GM12891 (cell line): ENCODE data around the gene CABCOCO1.

Experiments
- DNase-seq: peaks from one replicate; pipeline ENCODE4 v3.0.0; 2011; ENCODE audit warnings: low spot score; ENCODE audit not compliant: insufficient read length
- FAIRE-seq: peaks from 2 replicates; lab custom pipeline; 2011; peaks lifted over from hg19 to GRCh38; lab: Jason Lieb, UNC
- PAX5 ChIP-seq: IDR thresholded peaks from 2 replicates; pipeline ENCODE4 v1.6.1; 2011; ENCODE audit warnings: low read length, moderate library complexity, mild to moderate bottlenecking; ENCODE audit not compliant: insufficient read depth, severe bottlenecking
- POLR2A ChIP-seq: IDR thresholded peaks from 2 replicates; pipeline ENCODE4 v1.6.1; 2011; ENCODE audit warnings: low read depth, low read length, control low read depth
- POLR2AphosphoS5 ChIP-seq: IDR thresholded peaks from 2 replicates; pipeline ENCODE4 v1.6.1; 2011; ENCODE audit warnings: low read depth, low read length, control low read depth
- POU2F2 ChIP-seq: IDR thresholded peaks from 2 replicates; pipeline ENCODE4 v1.6.1; 2011; ENCODE audit warnings: low read depth, mild to moderate bottlenecking, control low read depth, low read length, moderate library complexity
- SPI1 ChIP-seq: IDR thresholded peaks from 2 replicates; pipeline ENCODE4 v1.6.1; 2011; ENCODE audit warnings: low read depth, low read length, control low read depth
- TAF1 ChIP-seq: IDR thresholded peaks from 2 replicates; pipeline ENCODE4 v1.6.1; 2011; ENCODE audit warnings: low read depth, low read length, control low read depth

Gene CABCOCO1

GRCh38 chr10:61801484-61801883 is 138.8 kb downstream of the CABCOCO1 start:
- no peak for DNase-seq
- TF ChIP-seq POLR2AphosphoS5 (no peak), POLR2A (no peak), POU2F2 (no peak), TAF1 (no peak), PAX5 (no peak), SPI1 (no peak)
- no peak for FAIRE-seq

GRCh38 chr10:61803269-61803668 is 140.5 kb downstream of the CABCOCO1 start:
- no peak for TF ChIP-seq POLR2AphosphoS5
- TF ChIP-seq POLR2A: no peak
- TF ChIP-seq PAX5: no peak
- TF ChIP-seq POU2F2: no peak
- no peak for DNase-seq
- no peak for FAIRE-seq

GRCh38 chr10:61804414-61804813 is 141.7 kb downstream of the CABCOCO1 start:
- DNase-seq: no peak
- no peak for TF ChIP-seq SPI1
- TF ChIP-seq POLR2AphosphoS5: no peak
- TF ChIP-seq PAX5: no peak
- TF ChIP-seq POLR2A: no peak
- TF ChIP-seq TAF1: no peak
- TF ChIP-seq POU2F2: no peak
- FAIRE-seq: no peak

DNA sequence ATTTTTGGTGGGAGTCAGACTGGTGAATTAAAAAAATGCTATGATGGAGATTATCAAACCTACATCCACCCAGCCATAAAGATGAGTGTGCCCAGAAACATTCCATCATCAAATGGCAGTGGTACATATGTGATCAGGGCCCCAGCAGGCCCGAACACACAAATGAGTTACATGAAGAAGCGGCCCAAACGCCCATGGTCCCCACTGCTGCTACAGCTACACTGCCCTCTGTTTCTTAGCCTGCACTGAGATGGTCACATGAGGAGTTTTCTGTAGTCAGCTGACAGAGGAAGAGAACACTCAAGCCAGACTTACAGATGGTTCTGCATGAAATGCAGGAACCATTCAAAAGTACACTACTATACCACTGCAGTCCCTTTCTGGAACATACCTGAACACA is 142.4 kb downstream of the CABCOCO1 start:
- no peak for DNase-seq
- FAIRE-seq: no peak
- TF ChIP-seq POU2F2 (no peak), POLR2A (no peak), TAF1 (no peak), PAX5 (no peak), SPI1 (no peak)

DNA sequence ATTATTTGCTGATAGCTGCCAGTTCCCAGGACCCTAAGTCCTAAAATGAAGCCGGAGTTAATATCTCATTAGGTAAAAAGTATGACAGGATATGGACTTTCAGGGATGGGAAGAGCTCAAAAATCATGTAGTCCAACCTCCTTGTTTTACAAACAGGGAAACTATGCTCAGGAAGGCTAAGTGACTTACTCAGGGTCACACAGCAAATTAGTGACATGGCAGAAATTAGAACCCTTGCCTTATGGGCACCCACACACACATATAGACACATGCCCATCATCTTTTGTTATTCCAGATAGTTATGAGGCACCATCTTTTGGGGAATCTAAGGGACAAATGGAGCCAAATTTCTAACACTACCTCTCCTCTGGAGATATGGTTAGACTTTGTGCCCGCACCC is 147.5 kb downstream of the CABCOCO1 start:
- DNase-seq: no peak
- no peak for FAIRE-seq
- no peak for TF ChIP-seq PAX5

GRCh38 chr10:61812052-61812721 is 149.5 kb downstream of the CABCOCO1 start:
- no peak for FAIRE-seq
- no peak for TF ChIP-seq PAX5
- no peak for TF ChIP-seq POU2F2
- TF ChIP-seq SPI1: no peak
- TF ChIP-seq TAF1: no peak
- TF ChIP-seq POLR2AphosphoS5: no peak
- TF ChIP-seq POLR2A: no peak
- no peak for DNase-seq

- TF ChIP-seq POLR2A (no peak), PAX5 (no peak), POLR2AphosphoS5 (no peak), POU2F2 (no peak), TAF1 (no peak), SPI1 (no peak)
- FAIRE-seq (no peak), DNase-seq (no peak)
These were observed 150.2 kb downstream of the CABCOCO1 start for GRCh38 chr10:61812920-61813319.

GRCh38 chr10:61814160-61814559 is 151.4 kb downstream of the CABCOCO1 start:
- FAIRE-seq (no peak), DNase-seq (no peak)
- TF ChIP-seq SPI1 (no peak), PAX5 (no peak), TAF1 (no peak), POLR2A (no peak), POU2F2 (no peak), POLR2AphosphoS5 (no peak)

DNA sequence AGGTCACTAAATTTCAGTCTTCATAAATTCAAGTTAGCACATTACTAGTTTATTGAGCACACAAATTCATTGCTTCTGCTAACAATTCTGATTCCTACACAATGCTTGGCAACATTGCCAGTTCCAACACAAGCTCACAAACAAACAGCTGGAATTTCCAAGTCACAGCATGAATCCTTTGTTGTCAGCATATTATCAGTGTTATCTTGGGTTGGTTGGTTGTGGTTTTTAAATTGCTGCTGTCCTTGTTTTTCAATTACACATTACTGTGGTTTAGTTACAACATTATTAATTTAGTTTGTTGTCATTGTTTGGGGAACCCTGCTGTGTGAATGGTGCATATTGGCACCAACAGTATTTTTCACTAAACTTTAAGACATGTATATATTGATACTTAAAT is 152.8 kb downstream of the CABCOCO1 start:
- FAIRE-seq (no peak), DNase-seq (no peak)
- no peak for TF ChIP-seq SPI1
- no peak for TF ChIP-seq PAX5
- TF ChIP-seq POLR2AphosphoS5: no peak
- TF ChIP-seq POU2F2: no peak
- no peak for TF ChIP-seq POLR2A
- TF ChIP-seq TAF1: no peak
